Activated T-helper 2 cell treated with anti-CD3 and anti-CD28 coated beads, Interferon-gamma antibody, Interleukin-2, Interleukin-4, amounts not matched to agents 10 μg/mL and 5 μg/mL and 100 μg/mL, durations not matched to agents 14 hours and 24 hours and 36 hours (primary cell): ENCODE results near the gene TECTA. TPM values are rescaled to one million over a fixed set of nuclear protein-coding genes. Genes with fewer than 3 reads are reported as not detected.
"Not testable (repeated sequence)": the region's sequence is repeated elsewhere in the genome, so short reads cannot be mapped to it uniquely, and the experiment has no call there.

Source experiments
- DNase-seq: peaks from one replicate; pipeline ENCODE4 v3.0.0; 2021; ENCODE audit warnings: low spot score
- H3K27ac Mint-ChIP-seq: one replicate; pipeline ENCODE4 v1.8.0; 2021; ENCODE audit warnings: mixed read lengths
- H3K27me3 Mint-ChIP-seq: one replicate; pipeline ENCODE4 v1.8.0; 2021; ENCODE audit warnings: low read depth, mixed read lengths
- H3K36me3 Mint-ChIP-seq: one replicate; pipeline ENCODE4 v1.8.0; 2021; ENCODE audit warnings: low read depth, mixed read lengths
- H3K4me1 Mint-ChIP-seq: one replicate; pipeline ENCODE4 v1.8.0; 2021; ENCODE audit warnings: low read depth, mixed read lengths
- H3K4me3 Mint-ChIP-seq: one replicate; pipeline ENCODE4 v1.8.0; 2021; ENCODE audit warnings: low read depth, mild to moderate bottlenecking, moderate library complexity, mixed read lengths
- H3K9me3 Mint-ChIP-seq: one replicate; pipeline ENCODE4 v1.8.0; 2021; ENCODE audit warnings: mixed read lengths
- intact Hi-C: fragments of 100-400 bp; cut with micrococcal nuclease; formaldehyde crosslinking; loops from one replicate; pipeline ENCODE4 v1.15.1; 2023
- total RNA-seq: library from RNA; stranded (reverse); gene quantifications from 2 replicates; pipeline ENCODE4 v1.2.3, GENCODE V29; 2022

TECTA gene
- total RNA-seq, 1 donor from 2014 or later: 0.46 TPM

DNA sequence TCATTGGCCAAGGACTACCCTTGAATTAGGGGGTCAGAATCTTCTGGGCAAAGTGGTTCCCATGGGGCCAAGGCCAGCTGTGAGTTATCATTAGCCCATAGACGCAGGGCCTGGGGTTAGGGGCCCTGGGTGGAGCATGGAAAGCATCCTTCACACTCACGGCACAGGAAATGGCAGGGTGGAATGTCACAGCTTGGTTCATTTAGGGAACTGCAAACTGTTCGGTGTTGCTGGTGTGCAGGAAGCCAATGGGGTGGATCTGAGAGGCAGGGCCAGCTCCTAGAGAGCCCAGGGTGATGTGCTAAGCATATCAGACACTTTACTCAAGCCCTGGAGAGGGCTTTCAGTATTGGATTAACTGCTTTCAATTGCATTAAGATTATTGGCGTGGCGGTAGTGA lies 42.9 kb downstream of the TECTA start:
- Mint-ChIP-seq H3K4me3 (no peak overlapping the region), H3K9me3 (no peaks in the 10 kb centered on the region), H3K4me1 (no peaks in the 10 kb centered on the region), H3K27ac (no peak overlapping the region), H3K36me3 (no peaks in the 10 kb centered on the region), H3K27me3 (no peaks in the 10 kb centered on the region)
- DNase-seq: no peak
- intact Hi-C loops: no loop called here

DNA sequence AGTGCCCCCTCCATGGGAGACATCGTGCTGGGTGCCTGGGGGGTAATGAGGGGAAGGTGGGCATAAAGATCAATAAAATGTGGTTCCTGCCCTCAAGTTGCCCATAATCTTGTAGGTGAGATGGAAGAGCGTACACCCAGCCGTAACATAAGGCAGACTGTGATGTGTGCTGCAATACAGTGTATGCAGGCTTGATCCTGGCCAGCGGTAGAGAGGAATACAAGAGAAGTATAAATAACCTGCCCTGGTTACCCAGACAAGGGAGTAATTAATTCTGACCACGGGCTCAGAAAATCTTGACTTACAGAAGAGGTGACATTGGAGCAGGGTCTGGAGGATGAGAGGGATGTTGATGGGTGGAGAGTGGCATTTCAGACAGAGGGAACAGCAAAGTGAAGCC lies 43.7 kb downstream of the TECTA start:
- H3K9me3 Mint-ChIP-seq: no peaks in the 10 kb centered on the region
- no peak for DNase-seq
- no peak overlapping the region for H3K27ac Mint-ChIP-seq
- no peaks in the 10 kb centered on the region for H3K4me1 Mint-ChIP-seq
- H3K4me3 Mint-ChIP-seq: no peak overlapping the region
- intact Hi-C loops: no loop called here
- no peaks in the 10 kb centered on the region for H3K36me3 Mint-ChIP-seq
- H3K27me3 Mint-ChIP-seq: no peaks in the 10 kb centered on the region

DNA sequence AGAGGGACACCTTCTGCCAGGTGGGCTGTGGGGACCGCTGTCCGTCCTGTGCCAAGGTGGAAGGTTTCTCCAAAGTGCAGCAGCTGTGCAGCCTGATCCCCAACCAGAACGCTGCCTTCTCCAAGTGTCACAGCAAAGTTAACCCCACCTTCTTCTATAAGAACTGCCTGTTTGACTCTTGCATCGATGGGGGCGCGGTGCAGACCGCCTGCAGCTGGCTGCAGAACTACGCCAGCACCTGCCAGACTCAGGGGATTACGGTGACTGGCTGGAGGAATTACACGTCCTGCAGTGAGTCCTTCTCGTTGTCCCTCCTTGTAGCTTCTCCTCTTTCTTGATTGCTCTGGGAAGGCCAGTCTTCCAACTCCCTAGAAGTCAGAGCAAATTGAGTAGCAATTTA lies 44.8 kb downstream of the TECTA start:
- no peak overlapping the region for H3K27ac Mint-ChIP-seq
- no peaks in the 10 kb centered on the region for H3K27me3 Mint-ChIP-seq
- DNase-seq: no peak
- H3K4me1 Mint-ChIP-seq: no peaks in the 10 kb centered on the region
- intact Hi-C loops: no loop called here
- H3K9me3 Mint-ChIP-seq: no peaks in the 10 kb centered on the region
- H3K36me3 Mint-ChIP-seq: no peaks in the 10 kb centered on the region
- no peak overlapping the region for H3K4me3 Mint-ChIP-seq

DNA sequence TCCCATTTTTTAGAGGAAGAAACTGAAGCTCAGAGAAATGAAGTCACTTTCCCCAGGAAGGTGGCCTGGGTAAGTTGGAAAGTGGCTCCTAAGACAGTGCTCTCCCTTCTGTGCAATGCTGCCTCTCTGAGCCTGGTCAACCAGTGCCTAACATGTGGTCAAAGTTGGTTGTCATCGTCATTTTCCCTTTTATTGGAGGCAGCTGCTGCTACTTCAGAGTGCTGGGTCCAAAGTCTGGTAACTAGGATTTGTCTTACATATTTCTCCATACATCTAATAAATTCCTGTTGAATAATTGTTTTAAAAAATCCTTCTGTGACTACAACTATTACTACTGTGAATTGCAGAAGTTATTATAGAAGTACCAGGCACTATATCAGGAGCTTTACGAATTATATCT lies 48.1 kb downstream of the TECTA start:
- Mint-ChIP-seq H3K27me3 (no peaks in the 10 kb centered on the region), H3K9me3 (no peaks in the 10 kb centered on the region), H3K4me1 (no peaks in the 10 kb centered on the region), H3K27ac (no peak overlapping the region), H3K4me3 (no peak overlapping the region), H3K36me3 (no peaks in the 10 kb centered on the region)
- intact Hi-C loops: no loop called here
- DNase-seq: no peak

DNA sequence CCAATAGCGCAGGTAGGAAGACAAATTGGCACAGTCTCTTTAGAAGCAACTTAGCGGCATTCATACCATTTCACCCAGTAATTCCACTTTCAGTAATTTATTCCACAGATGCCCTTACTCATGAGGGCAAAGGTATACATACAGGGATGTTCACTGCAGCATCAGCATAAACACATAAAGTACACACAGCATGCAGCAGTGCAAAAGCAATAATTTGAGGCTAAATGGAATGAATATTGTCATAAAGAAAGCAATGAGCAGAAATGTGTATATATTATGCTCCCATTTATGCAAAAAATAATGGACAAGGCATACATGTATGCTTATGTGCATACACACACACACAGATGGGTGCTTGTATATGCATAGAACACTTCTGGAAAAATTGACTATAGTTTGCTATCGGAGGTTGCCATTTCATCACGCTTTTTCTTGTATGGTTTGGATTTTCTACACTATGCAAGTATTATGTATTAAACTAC lies 50.2 kb downstream of the TECTA start:
- Mint-ChIP-seq H3K4me1 (no peaks in the 10 kb centered on the region), H3K27ac (no peak overlapping the region), H3K27me3 (no peaks in the 10 kb centered on the region), H3K9me3 (no peaks in the 10 kb centered on the region), H3K36me3 (no peaks in the 10 kb centered on the region), H3K4me3 (no peak overlapping the region)
- DNase-seq: no peak
- intact Hi-C loops: no loop called here

DNA sequence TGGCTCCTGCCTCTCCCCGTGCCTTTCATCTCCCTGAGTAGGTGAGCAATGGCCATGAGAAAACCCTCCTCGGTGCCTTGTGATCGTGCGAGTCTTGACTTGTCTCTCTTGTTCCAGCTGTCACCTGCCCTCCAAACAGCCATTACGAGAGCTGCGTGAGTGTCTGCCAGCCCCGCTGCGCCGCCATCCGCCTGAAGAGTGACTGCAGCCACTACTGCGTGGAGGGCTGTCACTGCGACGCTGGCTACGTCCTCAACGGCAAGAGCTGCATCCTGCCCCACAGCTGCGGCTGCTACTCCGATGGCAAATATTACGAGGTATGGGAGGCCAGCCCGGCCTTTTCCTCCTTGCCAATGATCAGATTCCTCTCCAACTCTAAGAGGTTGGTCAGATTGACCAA lies 51.7 kb downstream of the TECTA start:
- no peak overlapping the region for H3K4me3 Mint-ChIP-seq
- no peaks in the 10 kb centered on the region for H3K9me3 Mint-ChIP-seq
- no peaks in the 10 kb centered on the region for H3K36me3 Mint-ChIP-seq
- no peaks in the 10 kb centered on the region for H3K4me1 Mint-ChIP-seq
- intact Hi-C loops: no loop called here
- DNase-seq: no peak
- H3K27ac Mint-ChIP-seq: no peak overlapping the region
- no peaks in the 10 kb centered on the region for H3K27me3 Mint-ChIP-seq

DNA sequence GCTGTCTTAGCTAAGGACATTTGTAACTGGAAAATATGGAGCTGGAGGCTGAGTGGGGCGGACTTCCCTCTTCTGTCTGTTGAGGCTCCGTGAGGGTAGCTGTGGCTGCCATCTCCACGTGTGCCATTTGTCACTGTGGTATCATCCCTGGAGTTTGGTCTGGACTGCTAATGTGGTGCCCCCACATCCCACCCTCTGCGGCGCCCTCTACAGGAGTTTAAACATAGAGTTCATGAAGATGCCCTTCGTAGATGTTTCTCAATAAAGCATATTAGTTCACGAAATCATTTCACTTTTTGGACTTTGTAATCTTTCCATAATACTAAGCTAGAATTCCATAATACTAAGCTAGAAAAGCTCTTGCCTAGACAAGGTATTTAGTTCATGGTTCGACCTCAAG lies 52.4 kb downstream of the TECTA start:
- H3K4me3 Mint-ChIP-seq: no peak overlapping the region
- H3K9me3 Mint-ChIP-seq: no peaks in the 10 kb centered on the region
- intact Hi-C loops: no loop called here
- no peak for DNase-seq
- no peaks in the 10 kb centered on the region for H3K4me1 Mint-ChIP-seq
- no peaks in the 10 kb centered on the region for H3K27me3 Mint-ChIP-seq
- no peak overlapping the region for H3K27ac Mint-ChIP-seq
- no peaks in the 10 kb centered on the region for H3K36me3 Mint-ChIP-seq

DNA sequence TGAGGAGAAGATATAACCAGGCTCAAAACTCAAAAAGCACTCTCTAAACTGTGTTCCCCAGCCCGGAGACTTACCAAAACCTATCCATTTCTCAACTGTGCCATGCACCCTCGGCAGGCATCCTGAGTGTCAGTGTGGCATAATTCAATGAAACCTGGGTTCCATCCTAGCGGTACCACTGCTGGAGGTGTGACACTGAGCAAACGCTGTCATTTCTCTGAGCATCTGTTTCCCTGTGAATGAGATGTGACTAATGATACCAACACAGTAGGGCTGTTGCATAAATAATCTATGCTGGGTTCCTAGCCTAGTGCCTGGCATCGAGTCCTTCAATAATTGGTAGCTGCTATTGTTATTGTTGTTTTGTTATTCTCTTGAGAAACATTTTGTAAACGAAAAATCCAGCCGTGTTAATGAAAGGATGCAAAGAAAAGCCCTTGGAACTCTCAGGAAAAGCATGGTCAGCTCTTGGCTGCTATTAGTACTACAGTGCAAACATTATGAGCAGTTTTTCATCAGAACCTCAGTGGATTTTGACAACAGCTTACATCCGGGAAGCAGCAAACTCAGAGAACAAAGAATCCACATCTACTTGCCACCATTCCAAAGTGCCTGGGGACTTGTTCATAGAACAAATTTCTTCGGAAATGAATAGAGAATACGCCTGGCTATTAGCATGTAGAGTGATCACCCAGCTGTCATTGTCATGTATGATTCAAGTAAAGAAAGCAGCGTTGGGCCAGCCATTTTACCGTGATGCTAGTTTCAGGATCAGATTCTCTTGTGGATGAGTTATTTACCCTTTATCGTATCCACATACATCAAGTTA lies 53.7 kb downstream of the TECTA start:
- intact Hi-C loops: no loop called here
- Mint-ChIP-seq H3K27ac (no peak overlapping the region), H3K4me3 (no peak overlapping the region), H3K9me3 (no peaks in the 10 kb centered on the region), H3K4me1 (no peaks in the 10 kb centered on the region), H3K36me3 (no peaks in the 10 kb centered on the region), H3K27me3 (no peaks in the 10 kb centered on the region)
- DNase-seq: no peak

DNA sequence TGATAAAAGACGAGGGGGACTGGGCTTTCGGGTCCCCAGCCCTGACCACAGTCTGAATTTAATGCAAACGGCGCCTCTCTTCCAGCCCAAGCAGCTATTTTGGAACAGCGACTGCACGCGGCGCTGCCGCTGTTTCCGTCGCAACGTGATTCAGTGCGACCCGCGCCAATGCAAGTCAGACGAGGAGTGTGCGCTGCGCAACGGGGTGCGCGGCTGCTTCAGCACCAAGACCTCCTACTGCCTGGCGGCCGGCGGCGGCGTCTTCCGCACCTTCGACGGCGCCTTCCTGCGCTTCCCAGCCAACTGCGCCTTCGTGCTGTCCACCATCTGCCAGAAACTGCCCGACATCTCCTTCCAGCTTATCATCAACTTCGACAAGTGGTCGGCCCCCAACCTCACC lies 56.7 kb downstream of the TECTA start:
- Mint-ChIP-seq H3K4me1 (no peaks in the 10 kb centered on the region), H3K27me3 (no peaks in the 10 kb centered on the region), H3K27ac (no peak overlapping the region), H3K36me3 (no peaks in the 10 kb centered on the region), H3K9me3 (no peaks in the 10 kb centered on the region), H3K4me3 (no peak overlapping the region)
- no peak for DNase-seq
- intact Hi-C loops: no loop called here

DNA sequence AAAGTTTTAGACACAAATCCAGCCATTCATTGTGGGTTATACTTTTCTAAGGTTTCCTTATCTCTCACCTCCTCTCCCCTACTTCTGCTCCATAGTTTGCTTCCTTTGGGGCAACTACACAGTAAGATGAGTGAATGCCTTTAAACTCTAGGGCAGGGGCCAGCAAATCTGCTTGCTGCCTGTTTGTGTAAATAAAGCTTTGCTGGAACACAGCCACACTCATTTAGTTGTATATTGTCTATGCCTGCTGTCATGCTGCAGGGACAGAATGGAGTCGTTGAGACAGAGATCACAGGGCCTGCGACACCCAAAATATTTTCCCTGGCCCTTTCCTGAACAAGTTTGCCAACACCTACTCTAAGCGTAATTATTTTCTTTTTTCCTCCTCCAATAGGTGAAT lies 58.7 kb downstream of the TECTA start:
- Mint-ChIP-seq H3K4me1 (peaks cover 9% of the 10 kb centered on the region), H3K27ac (no peak overlapping the region), H3K36me3 (no peaks in the 10 kb centered on the region), H3K4me3 (no peak overlapping the region), H3K9me3 (no peaks in the 10 kb centered on the region), H3K27me3 (no peaks in the 10 kb centered on the region)
- DNase-seq: no peak
- intact Hi-C loops: no loop called here

DNA sequence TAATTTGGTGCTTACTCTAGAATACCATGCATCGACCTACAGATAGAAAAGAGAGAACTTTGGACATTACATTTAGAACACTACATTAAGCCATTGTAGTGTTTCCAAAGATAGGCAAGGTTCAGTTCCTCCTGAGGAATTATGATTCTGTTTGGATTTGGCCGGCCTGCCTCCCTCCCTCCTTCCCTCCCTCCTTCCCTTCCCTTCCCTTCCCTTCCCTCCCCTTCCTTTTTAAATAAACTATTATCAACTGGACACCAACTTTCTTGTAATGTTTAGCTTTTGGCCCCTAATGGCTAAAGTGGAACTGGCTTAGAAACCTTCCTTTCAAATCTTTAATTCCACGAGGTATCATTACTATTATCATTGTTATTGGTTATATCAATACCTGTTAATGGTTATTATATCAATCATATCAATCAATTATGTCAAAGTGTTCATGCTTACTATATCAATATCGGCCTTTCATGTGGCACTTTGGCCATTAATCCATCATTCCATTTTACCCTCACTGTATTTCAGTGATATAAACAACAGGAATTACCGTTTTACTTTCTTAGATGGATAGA lies 60.4 kb downstream of the TECTA start:
- H3K27me3 Mint-ChIP-seq: peaks cover under 1% of the 10 kb centered on the region
- no peak for DNase-seq
- H3K9me3 Mint-ChIP-seq: no peaks in the 10 kb centered on the region
- H3K4me1 Mint-ChIP-seq: peaks cover 9% of the 10 kb centered on the region
- H3K4me3 Mint-ChIP-seq: no peak overlapping the region
- H3K27ac Mint-ChIP-seq: no peak overlapping the region
- H3K36me3 Mint-ChIP-seq: no peaks in the 10 kb centered on the region
- intact Hi-C loops: no loop called here

DNA sequence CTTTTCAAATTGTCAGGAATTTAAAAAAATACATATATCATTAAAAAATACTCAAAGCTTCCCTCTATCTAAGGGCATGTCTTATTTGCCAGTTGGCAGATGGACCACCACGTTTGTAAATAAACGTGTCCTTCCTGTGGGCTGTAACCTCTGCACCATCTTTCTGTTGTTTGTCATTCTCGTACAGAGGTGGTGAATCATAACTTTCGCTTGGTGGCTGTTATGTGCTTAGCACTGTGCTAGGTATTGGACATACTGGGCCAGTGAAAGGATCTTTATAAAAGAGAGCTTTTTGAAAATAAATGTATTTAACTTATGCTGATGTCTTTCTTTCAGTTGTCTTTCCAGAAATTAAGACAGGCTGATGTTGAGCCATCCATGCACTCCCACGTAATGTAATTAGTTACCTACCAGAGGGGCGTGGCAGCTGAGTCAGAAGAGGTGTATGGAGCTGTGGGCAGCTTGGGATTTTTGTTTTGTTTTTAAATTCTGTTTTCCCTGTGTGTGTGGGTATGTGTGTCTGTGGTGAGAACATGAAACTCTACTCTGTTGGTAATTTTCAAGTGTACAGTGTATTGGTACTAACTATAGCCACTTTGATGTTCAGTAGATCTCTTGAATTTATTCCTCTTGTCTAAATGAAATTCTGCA lies 62.7 kb downstream of the TECTA start:
- intact Hi-C loops: no loop called here
- peaks cover 9% of the 10 kb centered on the region for H3K4me1 Mint-ChIP-seq
- H3K36me3 Mint-ChIP-seq: no peaks in the 10 kb centered on the region
- H3K27me3 Mint-ChIP-seq: peaks cover 4% of the 10 kb centered on the region
- no peak overlapping the region for H3K4me3 Mint-ChIP-seq
- no peaks in the 10 kb centered on the region for H3K9me3 Mint-ChIP-seq
- no peak for DNase-seq
- H3K27ac Mint-ChIP-seq: no peak overlapping the region

DNA sequence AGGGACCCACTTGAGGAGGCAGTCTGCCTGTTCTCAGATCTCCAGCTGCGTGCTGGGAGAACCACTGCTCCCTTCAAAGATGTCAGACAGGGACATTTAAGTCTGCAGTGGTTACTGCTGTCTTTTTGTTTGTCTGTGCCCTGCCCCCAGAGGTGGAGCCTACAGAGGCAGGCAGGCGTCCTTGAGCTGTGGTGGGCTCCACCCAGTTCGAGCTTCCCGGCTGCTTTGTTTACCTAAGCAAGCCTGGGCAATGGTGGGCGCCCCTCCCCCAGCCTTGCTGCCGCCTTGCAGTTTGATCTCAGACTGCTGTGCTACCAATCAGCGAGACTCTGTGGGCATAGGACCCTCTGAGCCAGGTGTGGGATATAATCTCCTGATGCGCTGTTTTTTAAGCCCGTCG lies 76.6 kb downstream of the TECTA start:
- H3K36me3 Mint-ChIP-seq, H3K27me3 Mint-ChIP-seq, H3K4me1 Mint-ChIP-seq, H3K27ac Mint-ChIP-seq, intact Hi-C loops, H3K4me3 Mint-ChIP-seq, DNase-seq: not testable (repeated sequence)
- H3K9me3 Mint-ChIP-seq: peaks cover 36% of the 10 kb centered on the region
